ENCODE data around the gene RPGR.

The RPGR gene, protein sequence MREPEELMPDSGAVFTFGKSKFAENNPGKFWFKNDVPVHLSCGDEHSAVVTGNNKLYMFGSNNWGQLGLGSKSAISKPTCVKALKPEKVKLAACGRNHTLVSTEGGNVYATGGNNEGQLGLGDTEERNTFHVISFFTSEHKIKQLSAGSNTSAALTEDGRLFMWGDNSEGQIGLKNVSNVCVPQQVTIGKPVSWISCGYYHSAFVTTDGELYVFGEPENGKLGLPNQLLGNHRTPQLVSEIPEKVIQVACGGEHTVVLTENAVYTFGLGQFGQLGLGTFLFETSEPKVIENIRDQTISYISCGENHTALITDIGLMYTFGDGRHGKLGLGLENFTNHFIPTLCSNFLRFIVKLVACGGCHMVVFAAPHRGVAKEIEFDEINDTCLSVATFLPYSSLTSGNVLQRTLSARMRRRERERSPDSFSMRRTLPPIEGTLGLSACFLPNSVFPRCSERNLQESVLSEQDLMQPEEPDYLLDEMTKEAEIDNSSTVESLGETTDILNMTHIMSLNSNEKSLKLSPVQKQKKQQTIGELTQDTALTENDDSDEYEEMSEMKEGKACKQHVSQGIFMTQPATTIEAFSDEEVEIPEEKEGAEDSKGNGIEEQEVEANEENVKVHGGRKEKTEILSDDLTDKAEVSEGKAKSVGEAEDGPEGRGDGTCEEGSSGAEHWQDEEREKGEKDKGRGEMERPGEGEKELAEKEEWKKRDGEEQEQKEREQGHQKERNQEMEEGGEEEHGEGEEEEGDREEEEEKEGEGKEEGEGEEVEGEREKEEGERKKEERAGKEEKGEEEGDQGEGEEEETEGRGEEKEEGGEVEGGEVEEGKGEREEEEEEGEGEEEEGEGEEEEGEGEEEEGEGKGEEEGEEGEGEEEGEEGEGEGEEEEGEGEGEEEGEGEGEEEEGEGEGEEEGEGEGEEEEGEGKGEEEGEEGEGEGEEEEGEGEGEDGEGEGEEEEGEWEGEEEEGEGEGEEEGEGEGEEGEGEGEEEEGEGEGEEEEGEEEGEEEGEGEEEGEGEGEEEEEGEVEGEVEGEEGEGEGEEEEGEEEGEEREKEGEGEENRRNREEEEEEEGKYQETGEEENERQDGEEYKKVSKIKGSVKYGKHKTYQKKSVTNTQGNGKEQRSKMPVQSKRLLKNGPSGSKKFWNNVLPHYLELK

DNA sequence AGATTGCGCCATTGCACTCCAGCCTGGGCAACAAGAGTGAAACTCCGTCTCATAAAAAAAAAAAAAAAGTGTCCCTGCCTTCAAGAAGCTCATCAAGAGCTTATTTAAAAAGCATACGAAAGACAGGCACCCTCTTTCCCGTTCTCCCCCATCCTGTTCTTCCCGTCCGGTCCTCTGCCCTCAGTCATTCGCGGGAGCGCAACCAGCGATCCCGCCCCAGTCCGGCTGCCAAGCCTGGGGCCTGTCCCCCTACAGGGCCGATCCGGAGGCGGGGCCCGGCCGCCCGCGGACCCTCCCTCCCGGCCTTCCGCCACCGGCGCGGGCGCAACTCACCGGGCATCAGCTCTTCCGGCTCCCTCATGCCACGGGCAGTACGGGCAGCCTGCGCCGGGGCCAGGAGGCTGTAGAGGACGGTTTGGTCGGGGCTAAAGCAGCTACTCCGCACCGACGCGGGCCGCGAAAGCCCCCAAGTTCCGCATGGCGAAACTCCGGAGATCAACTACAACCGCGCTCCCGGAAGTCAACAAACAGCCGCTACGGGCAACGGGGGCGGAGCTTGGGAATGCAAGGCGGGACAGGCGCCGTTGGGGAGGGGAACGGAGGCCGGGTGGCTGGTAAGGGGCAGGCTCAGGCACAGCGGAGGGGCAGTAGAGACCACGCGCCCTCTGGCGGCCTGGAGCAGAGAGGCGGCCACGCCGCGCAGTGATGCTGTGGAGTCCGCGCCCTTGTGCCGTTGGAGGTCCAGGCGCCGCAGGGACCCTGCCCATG, at the start of gene RPGR:
TSS of gene RPGR (minus strand) at position 503 of the 768 bp plus-strand sequence. CDS start at position 361, 142 bp downstream.
- peak; percentile 94 for DNase-seq

DNA sequence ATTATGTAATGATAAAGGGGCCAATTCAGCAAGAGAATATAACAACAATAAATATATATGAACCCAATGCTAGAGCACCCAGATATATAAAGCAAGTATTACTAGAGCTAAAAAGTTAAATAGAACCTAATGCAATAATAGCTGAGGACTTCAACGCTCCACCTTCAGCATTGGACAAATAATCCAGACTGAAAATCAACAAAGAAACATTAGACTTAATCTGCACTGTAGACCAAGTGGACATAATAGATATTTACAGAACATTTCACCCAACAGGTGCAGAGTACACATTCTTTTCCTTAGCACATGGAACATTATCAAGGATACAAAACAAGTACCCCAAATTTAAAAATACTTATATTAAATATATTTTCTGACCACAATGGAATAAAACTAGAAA, 49.4 kb upstream of the RPGR start:
- no peak for DNase-seq

DNA sequence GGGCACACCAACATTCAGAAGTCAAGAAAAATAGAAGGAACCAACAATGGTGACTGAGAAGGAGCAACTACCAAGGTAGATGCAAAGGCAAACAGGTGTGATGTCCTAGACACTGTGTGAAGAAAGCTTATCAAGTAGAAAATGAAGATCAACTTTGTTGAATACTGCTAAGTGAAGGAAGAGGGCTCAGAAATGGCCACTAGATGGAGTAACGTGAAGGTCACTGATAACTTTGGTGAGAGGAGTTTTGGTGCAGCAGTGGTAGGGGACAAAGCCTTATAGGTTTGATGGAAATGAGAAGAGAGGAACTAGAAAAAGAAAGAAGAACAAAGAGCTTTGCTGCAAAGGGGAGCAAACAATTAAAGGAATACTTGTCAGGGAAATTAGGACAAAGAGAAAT, 48.6 kb upstream of the RPGR start:
- DNase-seq = peak; percentile 19

DNA sequence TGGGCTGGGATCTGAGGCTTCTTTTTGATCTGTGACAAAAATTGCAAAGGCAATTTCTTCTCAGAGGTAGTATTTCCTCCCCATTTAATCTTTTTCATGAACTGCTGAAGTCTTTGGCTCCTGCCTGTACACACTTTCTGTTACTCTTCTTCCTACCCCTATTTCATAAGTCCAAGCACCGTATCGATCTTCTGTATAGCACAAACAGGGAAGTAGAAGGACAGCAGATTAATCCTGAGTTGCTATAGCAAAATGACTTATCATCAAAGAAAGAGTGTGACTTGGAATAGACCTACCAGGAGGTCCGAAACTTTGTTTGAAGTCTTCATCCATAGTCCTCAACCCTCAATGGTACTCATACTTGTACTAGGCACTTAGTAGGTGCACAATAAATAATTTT, 47.1 kb upstream of the RPGR start:
- no peak for DNase-seq

DNA sequence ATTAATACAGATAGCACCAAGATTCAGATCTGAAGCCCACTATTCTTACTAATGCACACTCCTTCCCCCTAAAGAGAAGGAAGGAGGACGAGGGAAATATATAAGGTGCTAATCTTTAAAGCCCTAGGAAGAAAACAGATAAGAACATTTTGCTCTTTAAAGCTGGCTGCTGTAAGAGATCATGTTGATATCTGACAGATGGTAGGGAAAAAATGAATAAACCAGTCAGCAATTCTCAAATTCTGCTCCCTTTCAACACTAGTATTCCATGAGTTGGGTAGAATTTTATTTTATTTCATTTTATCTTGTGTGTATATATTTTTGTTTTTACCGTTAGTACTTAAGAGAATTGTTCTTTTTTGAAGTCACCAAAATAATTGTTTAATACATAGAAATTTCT, 44.3 kb upstream of the RPGR start:
- DNase-seq = no peak

DNA sequence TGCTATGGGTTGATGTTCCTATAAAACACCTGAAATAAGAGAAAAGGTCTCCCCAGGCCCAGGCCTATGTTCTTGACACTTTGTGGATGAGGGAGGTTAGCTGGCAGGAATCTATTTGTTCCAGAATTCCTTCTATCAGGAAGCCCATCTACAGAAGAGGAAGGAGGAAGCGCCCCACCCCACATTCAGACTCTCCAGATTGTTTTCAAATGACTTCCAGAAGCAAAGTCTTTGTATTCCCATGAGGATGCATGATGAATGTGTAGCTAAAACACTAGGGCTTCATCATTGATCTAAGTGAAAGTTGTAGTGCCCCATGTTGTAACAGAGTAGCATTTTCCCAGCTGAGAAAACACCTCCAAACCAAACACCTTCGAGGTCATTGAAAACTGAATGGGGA, 41.5 kb upstream of the RPGR start:
- DNase-seq = no peak

DNA sequence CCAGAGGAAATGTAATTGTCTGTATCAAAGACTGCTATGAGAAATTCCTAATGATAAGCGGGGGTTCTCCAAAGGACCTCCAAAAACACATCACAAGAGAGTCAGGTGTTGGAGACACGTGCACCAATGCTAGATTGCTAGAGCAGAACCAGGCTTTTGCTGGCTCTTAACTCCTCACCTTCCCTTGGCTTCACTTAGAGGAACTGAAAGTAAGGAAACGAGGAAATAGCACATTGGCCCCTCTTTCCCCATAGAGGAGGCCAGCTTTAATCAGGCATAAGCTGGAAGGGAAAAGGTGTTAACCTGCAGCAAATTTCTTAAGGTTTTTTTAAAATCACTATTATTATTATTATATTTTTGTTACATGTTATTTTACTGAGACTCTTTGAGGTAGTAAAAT, 38.6 kb upstream of the RPGR start:
- DNase-seq = no peak

DNA sequence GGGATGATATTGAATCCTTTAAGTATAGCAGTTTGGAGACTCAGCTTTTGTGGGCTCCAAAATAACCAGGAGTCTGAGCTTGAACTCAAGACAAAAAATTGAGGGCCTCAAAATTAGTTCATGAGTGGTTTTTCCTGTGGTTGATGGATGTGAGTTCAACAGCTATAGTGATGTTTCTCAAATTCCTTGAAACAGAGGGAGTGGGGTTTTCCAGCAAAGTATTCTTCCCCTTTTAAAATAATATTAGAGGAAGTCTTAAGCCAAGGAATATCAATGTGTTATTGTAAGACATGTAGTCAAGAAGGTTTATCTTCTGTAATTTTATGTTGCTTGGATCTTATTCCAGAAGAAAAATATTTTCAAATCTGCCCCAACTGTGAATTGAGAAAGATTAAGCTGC, 35.7 kb upstream of the RPGR start:
- DNase-seq = no peak

DNA sequence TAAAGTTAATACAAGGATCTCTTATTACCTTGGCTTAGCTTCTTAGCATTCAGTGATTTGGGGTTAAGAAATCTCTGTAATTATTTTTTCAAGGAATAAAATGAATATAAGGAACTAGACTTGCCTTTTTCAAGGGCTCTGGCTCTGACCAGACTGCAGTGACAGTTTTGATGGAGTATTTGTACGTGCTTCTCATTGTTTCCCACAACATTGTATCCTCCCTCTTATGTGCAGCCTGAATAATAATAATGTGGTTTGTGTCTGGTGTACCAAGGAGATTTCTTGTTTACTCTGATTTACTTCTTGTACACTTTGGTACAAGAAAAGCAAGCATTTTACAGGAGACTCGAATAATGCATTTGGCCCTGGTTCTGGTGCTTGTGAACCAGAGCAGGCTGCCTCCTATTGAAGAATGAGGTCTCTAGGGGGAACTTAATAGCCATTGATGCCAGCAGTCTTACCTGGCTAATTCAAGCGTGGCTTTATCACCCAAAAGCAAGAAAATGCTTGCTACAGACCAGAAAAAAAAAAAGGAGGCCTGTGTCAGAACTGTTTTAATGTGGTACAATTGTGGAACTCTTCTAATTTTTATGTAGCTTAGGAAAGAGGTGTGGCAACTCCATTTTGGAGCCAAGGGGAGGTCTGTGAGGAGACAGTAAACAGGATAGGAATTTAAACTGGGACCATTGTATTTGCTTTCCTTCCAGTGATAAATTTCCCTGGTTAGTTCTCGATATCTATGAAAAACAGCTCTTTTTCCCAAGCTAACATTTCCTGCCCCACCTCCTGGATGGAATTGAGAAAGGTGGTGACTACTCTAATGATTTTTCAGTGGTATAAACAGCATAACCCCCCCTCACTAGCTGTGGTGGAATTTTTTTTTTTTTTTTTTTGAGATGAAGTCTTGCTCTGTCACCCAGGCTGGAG, 30.7 kb upstream of the RPGR start:
- peak; percentile 15 for DNase-seq

DNA sequence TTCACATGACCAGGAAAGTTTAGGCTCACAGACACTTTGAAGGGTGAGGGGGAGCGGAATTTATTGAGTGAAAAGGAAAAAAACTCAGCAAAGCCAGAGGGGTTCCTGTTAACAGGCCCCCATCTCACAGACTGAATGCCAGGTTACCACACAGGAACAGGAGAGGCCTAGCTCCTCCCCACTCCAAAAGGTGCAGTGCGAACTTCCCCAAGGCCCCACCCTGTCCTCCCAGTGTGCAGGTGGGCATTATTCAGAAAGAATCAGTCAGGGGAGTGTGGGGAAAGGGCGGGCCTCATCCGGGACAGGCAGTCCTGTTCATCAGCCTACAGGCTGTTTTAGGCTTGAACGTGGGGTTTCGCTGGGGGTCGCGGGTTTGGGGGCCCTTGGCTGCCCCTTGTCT, 29.1 kb upstream of the RPGR start:
- no peak for DNase-seq

DNA sequence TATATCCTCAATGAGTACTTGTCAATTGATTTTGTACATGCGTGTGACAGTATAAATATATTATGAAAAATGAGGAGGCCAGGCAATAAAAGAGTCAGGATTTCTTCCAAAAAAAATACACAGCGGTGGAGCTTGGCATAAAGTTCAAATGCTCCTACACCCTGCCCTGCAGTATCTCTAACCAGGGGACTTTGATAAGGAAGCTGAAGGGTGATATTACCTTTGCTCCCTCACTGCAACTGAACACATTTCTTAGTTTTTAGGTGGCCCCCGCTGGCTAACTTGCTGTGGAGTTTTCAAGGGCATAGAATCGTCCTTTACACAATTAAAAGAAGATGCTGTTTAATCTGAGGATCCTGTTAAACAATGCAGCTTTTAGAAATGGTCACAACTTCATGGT, 25.1 kb upstream of the RPGR start, which contains the start of gene OTC:
TSS of gene OTC (plus strand) at position 243 of the 400 bp plus-strand sequence. CDS start at position 336, 93 bp downstream.
- DNase-seq = no peak

DNA sequence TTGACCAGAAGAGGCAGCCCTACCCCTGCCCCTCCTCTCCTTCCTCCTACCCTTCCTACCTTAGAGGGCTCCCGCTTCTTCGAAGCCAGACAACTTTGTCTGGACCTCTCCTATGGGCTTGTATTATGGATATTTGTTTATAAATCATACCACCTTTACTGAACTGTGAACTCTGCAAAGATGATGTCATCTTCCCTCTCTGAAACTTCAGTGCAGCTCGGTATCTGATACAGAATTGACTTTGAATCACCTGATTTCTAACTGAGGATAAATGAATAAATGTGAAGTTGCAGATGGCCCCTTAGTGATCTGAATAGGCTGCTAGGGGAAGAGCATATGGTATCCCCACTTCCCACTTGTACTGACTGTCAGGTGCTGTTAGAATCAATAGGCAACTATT, 24.0 kb upstream of the RPGR start:
- DNase-seq = no peak

DNA sequence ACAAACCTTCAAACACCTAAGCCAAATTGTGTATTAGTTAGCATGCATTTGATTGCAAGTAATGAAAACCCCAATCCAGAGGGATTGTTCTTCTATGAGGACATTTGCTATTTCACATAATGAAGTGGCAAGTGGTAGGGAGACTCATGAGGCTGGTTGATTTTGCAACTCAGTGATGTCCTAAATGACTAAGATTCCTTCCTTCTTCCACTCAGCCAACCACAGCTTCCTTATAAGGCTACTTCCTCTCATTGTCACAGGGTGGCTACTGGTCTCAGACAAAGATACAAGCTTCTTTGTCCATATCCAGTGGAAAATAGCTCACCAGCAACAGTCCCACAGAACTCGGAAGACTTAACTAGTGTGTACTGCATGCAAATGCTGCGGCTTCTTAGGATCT, 19.8 kb upstream of the RPGR start:
- DNase-seq = no peak

DNA sequence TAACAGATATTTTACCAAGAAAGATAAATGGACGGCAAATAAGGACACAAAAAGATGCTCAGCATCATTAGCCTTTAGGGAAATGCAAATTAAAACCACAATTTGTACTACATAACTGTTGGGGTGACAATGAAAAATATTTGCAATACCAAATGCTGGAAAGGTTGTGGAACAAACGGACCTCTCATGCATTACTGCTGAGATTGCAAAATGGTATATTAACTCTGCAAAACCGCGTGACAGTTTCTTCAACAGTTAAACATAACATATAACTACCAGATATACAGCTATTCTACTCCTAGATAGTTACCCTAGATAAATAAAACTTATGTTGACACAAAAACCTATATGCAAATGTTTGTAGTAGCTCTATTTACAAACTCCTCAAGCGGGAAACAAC, 18.8 kb upstream of the RPGR start:
- no peak for DNase-seq

DNA sequence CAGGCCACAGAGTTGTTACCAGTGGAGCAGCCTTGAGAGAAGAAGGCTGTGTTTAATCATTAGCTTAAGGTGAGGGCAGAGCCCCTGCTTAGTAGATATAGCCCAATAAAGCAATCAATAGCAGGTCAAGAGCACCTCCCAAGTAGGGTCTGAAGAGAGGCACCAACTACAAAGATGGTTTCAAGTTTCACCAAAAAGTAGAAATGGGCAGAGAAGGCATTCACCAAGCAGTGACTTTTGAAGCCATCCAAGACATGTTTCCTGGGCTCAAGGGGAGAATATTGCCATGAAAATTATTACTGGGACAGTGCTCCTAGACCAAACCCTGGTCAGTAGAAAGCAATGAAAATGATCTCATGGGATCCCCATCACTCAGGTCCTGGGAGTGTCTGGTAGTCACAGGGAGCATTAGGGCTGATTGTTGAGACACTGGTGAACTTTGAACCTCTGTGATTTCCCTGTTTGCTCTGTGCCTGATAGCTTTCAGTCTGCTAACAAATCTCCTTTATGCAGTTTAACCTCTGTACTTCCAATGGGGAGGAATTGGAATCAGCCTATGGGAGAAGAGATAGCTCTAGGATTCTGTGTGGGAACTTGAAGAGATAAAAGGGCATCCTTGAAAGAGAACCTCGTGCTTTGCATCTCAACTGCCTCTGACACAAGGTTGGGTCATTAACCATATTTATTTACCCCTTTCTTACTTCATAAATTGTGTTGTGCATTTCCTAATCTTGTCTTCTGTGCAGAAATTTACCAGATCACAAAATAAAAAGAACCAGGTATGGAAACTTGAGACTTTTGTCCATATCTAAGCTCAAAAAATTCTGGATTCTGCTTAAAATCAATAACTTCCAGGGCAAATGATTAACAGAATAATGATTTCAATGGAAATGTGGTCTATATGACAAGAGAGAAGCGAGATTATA, 15.8 kb upstream of the RPGR start:
- no peak for DNase-seq

DNA sequence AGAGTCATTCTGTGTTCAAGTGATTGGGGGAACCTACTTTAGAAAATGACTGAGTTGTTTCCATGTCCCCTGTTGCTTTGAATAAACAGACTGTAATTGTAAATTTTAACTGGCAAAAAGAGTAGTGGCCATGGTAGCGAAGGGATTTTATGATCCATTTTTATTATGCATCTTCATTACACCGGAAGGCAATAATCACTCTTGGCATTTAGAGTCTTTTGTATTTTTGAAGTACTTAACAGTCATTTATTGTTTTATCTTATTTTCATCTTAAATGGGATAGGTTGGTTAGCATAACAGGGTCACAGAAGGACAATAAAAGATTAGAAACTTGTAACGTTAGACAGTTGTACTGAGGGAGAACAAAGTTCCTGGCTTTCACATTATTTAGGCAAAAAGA, 14.1 kb upstream of the RPGR start:
- peak; percentile 6 for DNase-seq

DNA sequence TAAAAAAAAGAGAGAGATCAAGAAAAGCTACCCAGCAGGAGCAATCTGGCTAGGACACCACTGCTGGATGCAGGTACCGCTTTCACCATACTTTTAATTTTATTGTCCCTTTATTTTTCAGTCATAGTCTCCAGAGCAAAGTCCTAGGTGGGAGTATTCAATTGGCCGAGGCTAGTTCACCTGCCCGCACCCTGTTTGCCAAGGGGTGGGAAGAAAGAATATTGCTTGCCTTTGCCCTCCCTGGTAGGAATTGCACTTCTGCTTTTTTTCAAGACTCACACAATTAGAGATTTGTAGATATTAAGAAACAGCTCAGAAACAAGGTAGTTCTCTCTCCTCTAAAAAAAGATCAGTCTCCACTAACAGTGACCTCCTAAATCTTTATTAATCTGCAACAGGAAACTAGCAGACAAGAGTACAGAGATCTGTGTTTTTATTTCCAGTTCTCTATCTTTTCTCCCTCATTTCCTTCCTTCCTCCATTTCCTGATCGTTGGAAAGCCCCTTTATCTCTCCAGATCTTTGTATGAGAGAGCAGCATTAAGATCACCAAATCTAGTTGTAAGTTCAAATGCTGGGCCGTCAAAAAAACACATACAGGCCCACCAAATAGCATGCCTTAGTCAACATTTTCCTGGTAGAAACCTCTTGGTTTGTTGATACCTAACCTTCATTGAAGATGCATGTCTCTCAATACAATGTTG, 9.4 kb upstream of the RPGR start:
- DNase-seq = no peak

DNA sequence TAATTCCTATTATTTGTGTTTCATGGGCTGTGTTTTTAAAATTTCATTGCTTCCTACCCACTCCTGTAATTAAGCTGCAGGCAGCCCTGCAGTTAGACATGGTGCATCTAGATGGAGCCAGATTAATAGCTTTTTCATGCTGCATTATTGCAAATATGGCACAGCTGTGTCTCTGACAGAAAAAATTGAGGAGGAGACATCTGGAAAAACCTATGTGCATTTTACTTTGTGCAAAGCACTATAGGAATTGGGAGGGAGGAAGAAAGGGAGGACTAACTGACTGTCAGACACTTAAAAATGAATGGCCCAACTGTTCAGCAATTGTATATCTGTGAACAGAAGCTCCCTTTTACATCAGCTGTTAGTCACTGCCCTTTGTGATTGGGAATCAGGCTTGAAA, 8.1 kb upstream of the RPGR start:
- DNase-seq = peak; percentile 34

DNA sequence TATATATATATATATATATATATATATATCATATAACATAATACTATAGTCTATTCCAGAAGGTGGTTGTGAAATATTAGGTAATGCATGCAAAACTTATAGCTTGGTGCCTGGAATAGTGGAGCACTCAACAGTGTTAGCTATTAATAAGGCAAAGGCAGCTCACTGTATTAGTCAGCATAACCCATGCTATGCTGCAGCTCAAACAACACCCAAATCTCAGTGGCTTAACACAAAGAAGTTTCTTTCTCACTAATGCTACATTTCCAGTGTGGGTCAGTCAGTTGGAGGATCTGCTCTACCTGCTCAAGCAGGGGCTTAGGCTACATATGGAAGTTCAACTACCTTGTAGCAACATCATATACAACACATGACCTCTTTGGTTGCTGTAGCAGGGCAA, 5.2 kb upstream of the RPGR start:
- no peak for DNase-seq

DNA sequence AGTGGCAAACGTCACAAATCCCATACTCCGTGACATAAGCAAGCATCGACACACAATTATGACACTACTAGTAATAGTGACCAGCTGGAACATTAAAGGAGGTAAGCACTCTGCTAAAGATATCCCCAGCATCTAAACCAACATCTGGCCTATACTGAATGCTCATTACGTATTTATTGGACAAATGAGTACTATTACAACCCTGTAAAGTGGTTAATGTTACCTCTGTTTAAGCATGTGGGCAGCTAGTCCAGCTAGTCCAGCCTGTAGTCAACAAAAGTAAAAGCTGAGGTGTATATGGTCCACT, 419 bp upstream of the RPGR start:
- DNase-seq = no peak
